HG03175 (cell line): ENCODE measurements around the gene CHCHD6.

ENCODE experiments used
- ATAC-seq: cut with Tn5 transposase; IDR thresholded peaks from one replicate; pipeline ENCODE4 v1.9.1; 2021; ENCODE audit warnings: mild to moderate bottlenecking, moderate library complexity; ENCODE audit not compliant: unreplicated experiment

Gene CHCHD6

DNA sequence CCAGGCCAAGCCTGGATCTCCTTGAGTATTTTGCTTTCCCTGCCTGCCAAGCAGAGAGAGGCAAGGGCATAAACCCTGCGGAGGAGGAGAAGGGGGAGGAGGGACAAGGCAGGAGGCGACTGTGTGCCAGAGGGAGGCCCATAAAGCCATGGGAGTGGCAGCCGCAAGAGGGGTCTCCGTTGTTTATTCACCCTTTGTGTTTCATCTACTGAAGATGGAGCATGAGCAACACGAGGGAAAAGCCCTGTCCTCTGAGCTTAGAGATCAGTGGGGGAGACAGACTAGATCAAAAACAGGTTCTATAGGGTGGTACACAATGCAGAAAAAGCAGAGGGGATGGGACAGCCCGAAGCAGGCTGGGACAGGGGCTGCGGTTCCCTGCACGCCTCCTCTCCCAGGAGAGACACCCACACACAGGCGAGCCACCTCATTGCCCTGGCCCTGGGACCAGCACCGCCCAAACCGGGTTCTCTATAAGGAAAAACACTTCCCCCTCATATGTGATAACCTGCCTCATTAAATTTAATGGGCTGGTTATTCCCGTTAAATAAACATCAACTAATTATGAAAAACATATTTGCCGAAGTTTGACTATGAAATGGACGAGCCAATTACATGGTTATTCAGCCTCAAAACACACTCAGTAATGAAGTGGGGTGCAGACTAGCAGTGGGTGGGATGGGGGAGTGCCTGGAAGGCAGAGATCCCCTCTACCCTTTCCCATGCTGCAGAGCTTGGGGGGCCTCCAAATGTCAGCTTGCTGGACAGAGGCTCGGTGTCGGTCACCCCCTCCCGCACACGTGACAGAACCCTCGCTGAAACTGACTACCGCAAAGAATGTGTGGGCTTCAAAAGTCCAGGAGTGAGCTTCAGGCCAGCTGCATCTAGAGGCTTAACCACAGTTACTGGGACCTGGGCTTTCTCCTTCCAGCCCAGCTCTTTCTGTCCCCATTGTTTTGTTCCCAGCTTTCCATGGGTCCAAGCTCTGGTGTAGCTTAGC is 264.7 kb downstream of the CHCHD6 start:
- no peak for ATAC-seq

- ATAC-seq: no peak
Measured at GRCh38 chr3:126969586-126969985, 265.5 kb downstream of the CHCHD6 start.

DNA sequence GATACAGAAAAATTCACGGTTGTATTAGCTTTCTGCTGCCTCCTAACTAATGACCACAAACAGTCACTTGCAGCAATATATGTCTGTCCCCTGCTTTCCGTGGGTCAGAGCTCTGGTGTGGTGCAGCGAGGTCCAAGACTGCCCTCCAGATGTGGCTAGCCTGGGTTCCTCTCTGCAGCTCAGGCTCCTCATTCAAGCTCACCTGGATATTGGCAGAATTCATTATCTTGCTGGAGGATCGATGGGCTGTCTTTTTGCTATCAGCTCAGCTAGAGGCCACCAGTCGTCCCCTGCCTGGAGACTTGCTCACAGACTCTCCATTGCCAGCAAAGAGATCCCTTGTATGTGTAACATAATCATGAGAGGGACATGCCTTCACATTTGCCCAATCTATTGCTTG is 266.1 kb downstream of the CHCHD6 start:
- no peak for ATAC-seq

DNA sequence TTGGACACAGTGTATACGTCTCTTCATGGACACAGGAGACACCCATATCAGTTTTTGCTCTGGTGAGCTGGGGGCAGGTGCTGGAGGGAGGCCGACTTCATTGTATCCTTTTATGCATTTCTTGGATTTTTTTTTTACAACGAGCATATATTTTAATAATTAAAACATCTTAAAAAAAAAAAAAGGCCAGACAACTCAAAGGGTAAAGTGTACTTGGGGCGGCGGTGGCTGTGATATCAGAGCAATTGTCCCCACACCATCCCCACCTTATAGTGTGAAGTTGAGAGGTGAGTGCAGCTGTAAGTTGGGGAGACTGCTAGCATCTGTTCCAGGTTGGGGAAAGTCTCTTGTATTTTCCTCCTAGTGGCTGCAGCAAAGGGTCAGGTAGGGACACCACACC is 266.9 kb downstream of the CHCHD6 start:
- ATAC-seq: no peak

DNA sequence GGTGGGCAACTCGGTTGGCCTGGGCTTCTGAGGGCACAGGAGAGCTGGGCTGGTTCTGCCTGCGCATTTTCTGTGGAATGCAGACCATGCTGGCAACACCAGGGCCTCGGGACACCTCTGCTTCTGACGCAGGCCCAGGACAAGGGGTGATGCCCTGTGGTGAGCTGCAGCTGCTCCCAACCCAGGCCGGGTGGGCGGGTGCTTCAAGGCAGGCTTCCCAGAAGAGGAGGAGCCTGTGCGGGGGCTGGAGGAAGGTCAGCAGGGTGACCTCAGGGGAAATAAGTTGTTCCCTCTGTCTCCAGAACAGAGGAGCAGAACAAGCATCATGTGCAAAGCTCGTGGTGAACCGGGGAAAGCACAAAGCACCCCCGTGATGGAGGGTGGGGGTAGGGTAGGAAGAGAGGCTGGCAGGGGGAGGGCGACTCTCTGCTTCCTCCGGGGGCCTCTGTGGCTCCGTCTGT is 267.9 kb downstream of the CHCHD6 start:
- ATAC-seq: no peak

- no peak for ATAC-seq
Measured at GRCh38 chr3:126972866-126973265, 268.8 kb downstream of the CHCHD6 start.

DNA sequence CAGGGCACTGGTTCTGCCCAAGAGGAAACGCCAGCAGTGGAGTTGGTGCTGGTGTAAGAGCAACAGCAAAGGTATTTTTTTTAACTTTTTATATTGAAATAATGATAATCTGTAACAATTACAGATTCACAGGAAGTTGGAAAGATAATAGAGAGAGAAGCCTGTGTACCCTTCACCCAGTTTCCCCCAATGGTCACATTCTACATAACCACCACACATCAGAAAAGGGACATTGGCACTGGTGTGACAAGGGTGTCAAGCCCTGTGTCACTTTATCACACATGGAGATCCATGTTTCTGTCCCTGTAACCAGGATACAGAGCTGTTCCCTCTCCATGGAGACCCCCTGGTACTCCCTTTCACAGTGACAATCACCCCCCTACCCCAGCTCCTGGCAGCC is 269.8 kb downstream of the CHCHD6 start:
- ATAC-seq: no peak

DNA sequence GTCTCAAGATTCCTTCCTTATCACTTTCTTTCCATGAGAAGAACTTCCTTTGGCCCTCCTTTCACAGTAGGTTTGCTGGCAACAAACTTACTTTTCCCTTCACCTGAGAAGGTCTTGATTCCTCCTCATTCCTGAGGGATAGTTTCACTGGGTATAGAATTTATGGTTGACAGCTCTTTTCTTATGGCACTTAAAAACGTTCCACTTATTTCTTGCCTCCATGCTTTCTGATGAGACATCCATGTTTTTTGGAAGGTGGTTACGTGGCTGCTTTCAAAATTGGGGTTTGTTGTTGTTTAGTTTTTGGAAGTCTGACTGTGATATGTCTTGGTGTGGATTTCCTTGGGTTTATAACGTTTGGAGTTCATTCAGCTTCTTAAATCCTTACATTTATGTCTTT is 270.7 kb downstream of the CHCHD6 start:
- no peak for ATAC-seq

DNA sequence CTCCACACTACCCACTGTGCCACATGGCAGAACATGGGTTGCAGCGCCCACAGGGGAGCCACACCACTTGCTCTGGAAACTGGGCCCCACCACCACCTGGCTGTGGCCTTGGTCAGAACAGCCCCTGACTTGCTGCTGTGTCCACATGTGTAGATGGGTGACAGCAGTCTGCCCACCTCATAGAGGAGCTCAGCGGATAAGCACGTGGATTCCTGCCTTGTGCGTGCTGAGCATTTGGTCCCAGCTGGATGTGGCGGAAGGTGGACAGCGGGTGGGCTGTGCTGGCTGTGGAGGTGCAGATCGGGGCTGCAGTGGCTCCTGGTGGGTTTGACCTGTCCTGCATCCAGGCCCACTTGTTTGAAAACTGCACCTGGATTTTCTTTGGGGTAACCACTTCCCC is 272.9 kb downstream of the CHCHD6 start:
- no peak for ATAC-seq

DNA sequence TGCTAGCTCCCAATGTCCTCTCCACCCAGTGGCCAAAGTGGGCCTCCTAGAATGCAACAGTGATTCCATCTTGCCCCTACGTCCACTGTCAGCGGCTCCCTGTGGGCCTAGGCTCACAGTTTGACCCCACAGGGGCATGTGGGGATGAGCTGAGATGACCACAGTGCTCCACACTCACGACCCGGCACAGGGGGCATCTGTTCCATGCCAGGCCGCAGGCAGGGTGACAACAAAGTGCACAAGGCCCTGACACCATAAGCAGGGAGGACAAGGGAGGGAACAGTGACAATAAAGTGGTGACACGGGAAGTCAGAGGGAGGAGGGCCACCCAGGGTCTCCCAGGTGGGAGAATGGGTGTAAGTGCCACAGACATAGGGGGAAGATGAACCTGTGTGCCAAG is 273.8 kb downstream of the CHCHD6 start:
- ATAC-seq: no peak

- no peak for ATAC-seq
Measured at GRCh38 chr3:126978291-126978690, 274.3 kb downstream of the CHCHD6 start.

GRCh38 chr3:126979046-126979628 is 275.1 kb downstream of the CHCHD6 start:
- ATAC-seq: no peak

GRCh38 chr3:126980266-126980811 is 276.3 kb downstream of the CHCHD6 start:
- no peak for ATAC-seq

DNA sequence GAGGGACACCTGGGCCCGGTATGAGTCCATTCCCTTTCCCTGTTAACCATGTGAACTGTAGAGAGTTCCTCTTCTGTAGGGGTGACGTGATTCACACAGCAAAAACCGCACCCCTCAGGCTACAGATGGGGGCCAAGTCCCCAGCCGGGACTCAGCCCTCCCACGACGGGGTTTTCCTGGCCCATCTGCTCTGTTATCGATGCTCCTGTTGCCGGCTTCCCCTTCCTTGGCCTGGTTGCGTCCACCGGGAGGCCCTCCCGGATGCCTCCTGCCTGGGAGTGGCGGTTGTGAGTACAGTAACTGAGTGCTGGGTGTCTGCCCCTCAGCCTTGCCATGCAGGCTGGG is 278.1 kb downstream of the CHCHD6 start:
- peak; percentile 14 for ATAC-seq

GRCh38 chr3:126982471-126983175 is 278.6 kb downstream of the CHCHD6 start, which contains the start of gene PLXNA1:
TSS of gene PLXNA1 (plus strand) at chr3:126983115. CDS start at chr3:126988594, 5,479 bp downstream.
- ATAC-seq: peak; percentile 74

DNA sequence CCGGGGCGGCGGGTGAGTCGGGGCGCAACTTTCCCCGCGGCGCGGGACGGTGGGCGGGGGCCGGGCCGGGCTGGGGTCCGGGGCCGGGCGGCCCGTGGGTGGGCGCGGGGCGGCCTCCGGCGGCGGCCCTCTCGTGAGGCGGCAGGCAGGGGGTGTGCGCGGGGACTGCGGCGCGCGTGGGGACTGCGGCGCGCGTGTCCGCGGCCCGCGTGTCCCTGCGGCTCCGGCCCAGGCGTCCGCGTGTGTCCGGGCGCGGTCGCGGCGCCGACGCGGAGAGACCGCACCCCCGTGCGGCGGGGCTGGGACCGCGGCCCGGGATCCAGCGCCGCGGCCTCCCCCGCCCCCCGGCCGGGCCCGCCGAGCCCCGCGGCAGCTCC is 279.2 kb downstream of the CHCHD6 start:
- peak; percentile 6 for ATAC-seq

GRCh38 chr3:126983653-126984390 is 279.8 kb downstream of the CHCHD6 start:
- no peak for ATAC-seq

- ATAC-seq: no peak
Measured at GRCh38 chr3:126984391-126985131, 280.5 kb downstream of the CHCHD6 start.

DNA sequence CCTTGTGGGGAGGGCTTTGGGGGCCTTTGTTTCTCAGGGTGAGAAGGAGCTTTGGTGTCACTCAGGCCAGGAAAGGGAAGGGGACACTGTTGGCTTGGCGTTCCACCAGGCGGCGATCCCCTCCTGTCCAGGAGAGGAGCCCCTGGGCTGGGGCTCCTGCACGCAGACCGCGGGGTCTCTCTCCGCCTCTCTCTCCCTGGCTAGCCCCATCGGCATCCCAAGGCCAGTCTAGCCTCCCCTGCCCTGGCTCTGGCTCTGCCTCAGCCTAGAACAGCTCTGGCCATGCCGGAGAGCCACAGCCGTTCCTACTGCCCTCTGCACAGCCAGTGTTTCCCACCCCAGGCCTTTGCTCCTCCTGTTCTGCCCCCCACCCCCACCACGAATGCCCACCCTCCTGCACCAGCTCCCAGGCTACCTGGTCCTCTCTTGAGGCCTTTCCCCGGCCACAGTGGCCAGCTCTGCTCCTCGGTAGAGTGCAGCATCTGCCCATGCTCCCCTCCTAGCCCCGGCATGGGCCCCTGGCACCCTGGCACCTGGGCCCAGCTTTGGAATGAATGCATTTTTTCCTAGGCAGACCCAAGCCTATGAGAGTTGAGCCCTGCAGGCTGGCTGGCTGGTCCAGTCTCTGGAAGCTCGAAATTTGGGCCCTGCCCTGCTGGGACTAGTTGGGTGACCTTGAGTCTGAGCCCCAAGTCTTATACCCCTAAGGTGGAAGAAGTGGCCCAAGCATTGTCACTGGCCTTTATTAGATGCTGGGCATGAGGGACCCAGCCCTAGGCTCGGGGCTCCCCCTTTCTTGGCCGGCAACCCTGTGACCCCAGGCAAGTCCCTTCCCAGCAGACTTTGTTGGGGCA is 281.3 kb downstream of the CHCHD6 start:
- no peak for ATAC-seq
